Prostate gland (tissue), 2 donors: ENCODE measurements around the gene MRPS27.

ENCODE experiments used
- CTCF ChIP-seq, 4 experiments: fragments of 200-600 bp in 2 of 4; fragments of 450-650 bp in 2 of 4; sonication (generic) in 2 of 4; IDR thresholded peaks; 1 replicate in 3 of 4; 2 replicates in 1 of 4; pipeline ENCODE4 v1.5.1; 2016 to 2019; ENCODE audit warnings: antibody characterized with exemption in 4 of 4, mild to moderate bottlenecking in 2 of 4, moderate library complexity in 2 of 4
- POLR2A ChIP-seq: fragments of 450-650 bp; IDR thresholded peaks from one replicate; pipeline ENCODE4 v1.6.1; 2016; ENCODE audit warnings: antibody characterized with exemption, mild to moderate bottlenecking
- POLR2AphosphoS5 ChIP-seq: sonication (generic); formaldehyde crosslinking; IDR thresholded peaks from one replicate; pipeline ENCODE4 v1.6.1; 2017; ENCODE audit warnings: antibody characterized with exemption

GRCh38 chr5:72292411-72292810 lies 27.6 kb downstream of the MRPS27 start:
- TF ChIP-seq CTCF (IDR thresholded peaks at IDR 0.05) (no peak), POLR2AphosphoS5 (no peak), POLR2A (no peak)
